Panc1 (cell line): Measurements from ENCODE around the gene HOXB2. TPM values are rescaled to one million over a fixed set of nuclear protein-coding genes. Genes with fewer than 3 reads are reported as not detected.

Experiments used
- ATAC-seq: fragments of 200-7000 bp; cut with Tn5 transposase; 2 replicates; pipeline ENCODE4 v1.9.1; 2020; ENCODE audit warnings: mild to moderate bottlenecking, moderate library complexity
- BruUV-seq: library from RNA; stranded (reverse); fragments of 400-500 nt; replicated peaks from 2 replicates; lab custom pipeline; 2021; lab: Mats Ljungman, UMichigan
- CTCF ChIA-PET: fragments of 300-600 bp; sonication (Branson Sonifier 250); formaldehyde crosslinking; loops from one replicate; lab custom pipeline; 2022; ENCODE audit warnings: antibody characterized with exemption; lab: Charles Lee
- POLR2A ChIA-PET: fragments of 300-600 bp; sonication (Branson Sonifier 250); formaldehyde crosslinking; loops from one replicate; lab custom pipeline; 2022; ENCODE audit warnings: antibody characterized with exemption; lab: Charles Lee
- DNase-seq: peaks from one replicate; pipeline ENCODE4 v3.0.0-alpha.2; 2010; ENCODE audit warnings: low read depth, low spot score
- H3K27ac ChIP-seq: 2 replicates; pipeline ENCODE4 v1.5.1; 2011; ENCODE audit warnings: mild to moderate bottlenecking, low read length, inconsistent platforms
- H3K27me3 ChIP-seq: fragments of 200-500 bp; sonication (Bioruptor generic); 2 replicates; pipeline ENCODE4 v1.6.0; 2014; ENCODE audit warnings: low read length, inconsistent platforms; ENCODE audit not compliant: control insufficient read depth, insufficient read depth
- H3K36me3 ChIP-seq: fragments of 200-500 bp; sonication (Bioruptor generic); 2 replicates; pipeline ENCODE4 v1.5.1; 2014; ENCODE audit warnings: inconsistent platforms, mild to moderate bottlenecking, low read length, moderate library complexity; ENCODE audit not compliant: control insufficient read depth, insufficient read depth
- H3K4me1 ChIP-seq: 2 replicates; pipeline ENCODE4 v1.5.1; 2011; ENCODE audit warnings: inconsistent platforms, mild to moderate bottlenecking, low read length, moderate library complexity; ENCODE audit not compliant: control insufficient read depth, insufficient read depth
- H3K4me3 ChIP-seq, 2 experiments: 2 replicates each; pipeline ENCODE4 v1.5.1; 2011 to 2012; ENCODE audit warnings: low read depth in 2 of 2, low read length in 2 of 2, mild to moderate bottlenecking in 2 of 2, inconsistent platforms in 1 of 2, moderate library complexity in 1 of 2
- H3K9me3 ChIP-seq: fragments of 200-500 bp; sonication (Bioruptor generic); 2 replicates; pipeline ENCODE4 v1.5.1; 2014; ENCODE audit warnings: low read depth, mild to moderate bottlenecking, inconsistent platforms, low read length, moderate library complexity; ENCODE audit not compliant: control insufficient read depth, insufficient read depth
- POLR2AphosphoS5 ChIP-seq: IDR thresholded peaks from 2 replicates; pipeline ENCODE4 v1.6.1; 2012; ENCODE audit warnings: mild to moderate bottlenecking, low read depth, low read length, moderate library complexity
- SIN3A ChIP-seq: IDR thresholded peaks from 2 replicates; pipeline ENCODE4 v1.6.1; 2012; ENCODE audit warnings: low read depth, mild to moderate bottlenecking, low read length, moderate library complexity, borderline replicate concordance; ENCODE audit not compliant: insufficient read depth
- TCF7L2 ChIP-seq: IDR thresholded peaks from 2 replicates; pipeline ENCODE4 v1.6.1; 2011; ENCODE audit warnings: mild to moderate bottlenecking, low read depth, low read length, inconsistent platforms
- in situ Hi-C: cut with HindIII; loops from 2 replicates; pipeline ENCODE4 v1.10.0; 2016; ENCODE audit warnings: low sequenced_read_pairs, low pct_unique_long_range_greater_than_20kb
- intact Hi-C: fragments of 100-400 bp; cut with micrococcal nuclease; formaldehyde crosslinking; loops from one replicate; pipeline ENCODE4 v1.10.0; 2022; ENCODE audit not compliant: unreplicated experiment
- total RNA-seq: library from RNA; stranded (reverse); gene quantifications from one replicate; pipeline ENCODE4 v1.2.1, GENCODE V29; 2021; ENCODE audit not compliant: unreplicated experiment
- TF ChIP-seq, protein P1 (sequence below): fragments of 450-650 bp; IDR thresholded peaks from 2 replicates; pipeline ENCODE4 v1.5.1; 2017; ENCODE audit warnings: mild to moderate bottlenecking
- TF ChIP-seq, protein P2 (sequence below), 2 experiments: IDR thresholded peaks; 2 replicates each; pipeline ENCODE4 v1.6.1; 2011 to 2012; ENCODE audit warnings: low read depth in 2 of 2, control low read depth in 1 of 2, low read length in 1 of 2, mild to moderate bottlenecking in 1 of 2, moderate library complexity in 1 of 2; ENCODE audit not compliant: insufficient read depth in 1 of 2

HOXB2 gene
- total RNA-seq, 1 experiment from 2014 or later, result 70.1 TPM

DNA sequence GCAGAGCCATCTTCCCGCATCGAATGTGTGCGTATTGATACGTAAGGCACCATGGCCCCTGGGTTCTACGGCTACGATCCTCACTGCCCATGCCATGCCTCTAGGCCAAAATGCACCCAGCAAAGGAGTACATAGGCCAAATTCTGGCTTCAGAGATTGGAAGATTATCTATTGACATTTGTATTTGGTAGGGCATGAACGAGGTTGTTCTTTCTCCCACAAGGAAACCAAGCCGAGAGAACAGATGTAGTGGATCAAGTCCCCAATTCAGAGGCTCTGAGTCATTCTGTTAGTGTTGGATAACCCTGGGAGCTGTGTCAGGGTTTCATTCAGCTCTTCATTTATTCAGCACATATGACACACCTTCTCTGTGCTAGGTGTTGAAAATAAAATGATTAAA, 50.6 kb downstream of the HOXB2 start:
- POLR2A ChIA-PET, result interaction anchor here (0.6 kb wide), 1 partner anchor 123 kb away, joined by 6 read pairs; no protein-coding TSS in a partner anchor
- no peaks in the 10 kb centered on the region for H3K27me3 ChIP-seq
- BruUV-seq, result no TSS peak

More for the DNA sequence above, 50.6 kb downstream of the HOXB2 start:
- peak overlapping the region; percentile 23 for H3K27ac ChIP-seq
- intact Hi-C loops (loop anchor here (5.0 kb wide), 1 partner anchor 48 kb away; no protein-coding TSS in a partner anchor), in situ Hi-C loops (no loop called here)
- TF ChIP-seq SIN3A (no peak), POLR2AphosphoS5 (no peak), TCF7L2 (no peak)
- TF ChIP-seq, protein P1, sequence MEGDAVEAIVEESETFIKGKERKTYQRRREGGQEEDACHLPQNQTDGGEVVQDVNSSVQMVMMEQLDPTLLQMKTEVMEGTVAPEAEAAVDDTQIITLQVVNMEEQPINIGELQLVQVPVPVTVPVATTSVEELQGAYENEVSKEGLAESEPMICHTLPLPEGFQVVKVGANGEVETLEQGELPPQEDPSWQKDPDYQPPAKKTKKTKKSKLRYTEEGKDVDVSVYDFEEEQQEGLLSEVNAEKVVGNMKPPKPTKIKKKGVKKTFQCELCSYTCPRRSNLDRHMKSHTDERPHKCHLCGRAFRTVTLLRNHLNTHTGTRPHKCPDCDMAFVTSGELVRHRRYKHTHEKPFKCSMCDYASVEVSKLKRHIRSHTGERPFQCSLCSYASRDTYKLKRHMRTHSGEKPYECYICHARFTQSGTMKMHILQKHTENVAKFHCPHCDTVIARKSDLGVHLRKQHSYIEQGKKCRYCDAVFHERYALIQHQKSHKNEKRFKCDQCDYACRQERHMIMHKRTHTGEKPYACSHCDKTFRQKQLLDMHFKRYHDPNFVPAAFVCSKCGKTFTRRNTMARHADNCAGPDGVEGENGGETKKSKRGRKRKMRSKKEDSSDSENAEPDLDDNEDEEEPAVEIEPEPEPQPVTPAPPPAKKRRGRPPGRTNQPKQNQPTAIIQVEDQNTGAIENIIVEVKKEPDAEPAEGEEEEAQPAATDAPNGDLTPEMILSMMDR, result no peak
- TF ChIP-seq, protein P2, sequence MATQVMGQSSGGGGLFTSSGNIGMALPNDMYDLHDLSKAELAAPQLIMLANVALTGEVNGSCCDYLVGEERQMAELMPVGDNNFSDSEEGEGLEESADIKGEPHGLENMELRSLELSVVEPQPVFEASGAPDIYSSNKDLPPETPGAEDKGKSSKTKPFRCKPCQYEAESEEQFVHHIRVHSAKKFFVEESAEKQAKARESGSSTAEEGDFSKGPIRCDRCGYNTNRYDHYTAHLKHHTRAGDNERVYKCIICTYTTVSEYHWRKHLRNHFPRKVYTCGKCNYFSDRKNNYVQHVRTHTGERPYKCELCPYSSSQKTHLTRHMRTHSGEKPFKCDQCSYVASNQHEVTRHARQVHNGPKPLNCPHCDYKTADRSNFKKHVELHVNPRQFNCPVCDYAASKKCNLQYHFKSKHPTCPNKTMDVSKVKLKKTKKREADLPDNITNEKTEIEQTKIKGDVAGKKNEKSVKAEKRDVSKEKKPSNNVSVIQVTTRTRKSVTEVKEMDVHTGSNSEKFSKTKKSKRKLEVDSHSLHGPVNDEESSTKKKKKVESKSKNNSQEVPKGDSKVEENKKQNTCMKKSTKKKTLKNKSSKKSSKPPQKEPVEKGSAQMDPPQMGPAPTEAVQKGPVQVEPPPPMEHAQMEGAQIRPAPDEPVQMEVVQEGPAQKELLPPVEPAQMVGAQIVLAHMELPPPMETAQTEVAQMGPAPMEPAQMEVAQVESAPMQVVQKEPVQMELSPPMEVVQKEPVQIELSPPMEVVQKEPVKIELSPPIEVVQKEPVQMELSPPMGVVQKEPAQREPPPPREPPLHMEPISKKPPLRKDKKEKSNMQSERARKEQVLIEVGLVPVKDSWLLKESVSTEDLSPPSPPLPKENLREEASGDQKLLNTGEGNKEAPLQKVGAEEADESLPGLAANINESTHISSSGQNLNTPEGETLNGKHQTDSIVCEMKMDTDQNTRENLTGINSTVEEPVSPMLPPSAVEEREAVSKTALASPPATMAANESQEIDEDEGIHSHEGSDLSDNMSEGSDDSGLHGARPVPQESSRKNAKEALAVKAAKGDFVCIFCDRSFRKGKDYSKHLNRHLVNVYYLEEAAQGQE (IDR thresholded peaks at IDR 0.05; ENCODE audit: insufficient read depth in 1 of 2, low read depth in 2 of 2, low read length in 1 of 2), result no peak
- H3K36me3 ChIP-seq, result no peaks in the 10 kb centered on the region
- DNase-seq (no peak), ATAC-seq (peak; percentile 74)
- H3K4me3 ChIP-seq, result no peak overlapping the region
- H3K4me1 ChIP-seq, result peaks cover 38% of the 10 kb centered on the region
- no peaks in the 10 kb centered on the region for H3K9me3 ChIP-seq
- CTCF ChIA-PET, result interaction anchor here (0.5 kb wide), 1 partner anchor 53 kb away, joined by 15 read pairs; no protein-coding TSS in a partner anchor

Other genes starting within 250 kb of the HOXB2 start
- gene SKAP1, start 114.9 kb downstream of the HOXB2 start, total RNA-seq, result 0.90 TPM
- gene HOXB1, start 14.1 kb downstream of the HOXB2 start, total RNA-seq, result not detected
- gene HOXB4, start 33.2 kb upstream of the HOXB2 start, total RNA-seq, result 27.9 TPM
- 127 TPM for gene HOXB3, start 45.1 kb upstream of the HOXB2 start, total RNA-seq
- gene HOXB5, start 48.7 kb upstream of the HOXB2 start, total RNA-seq, result 67.2 TPM
- gene HOXB6, start 59.9 kb upstream of the HOXB2 start, total RNA-seq, result 196 TPM
- 44.0 TPM for gene HOXB7, start 65.9 kb upstream of the HOXB2 start, total RNA-seq
- gene HOXB8, start 70.2 kb upstream of the HOXB2 start, total RNA-seq, result 45.9 TPM
- gene HOXB9, start 81.2 kb upstream of the HOXB2 start, total RNA-seq, result 65.9 TPM
- not detected for gene PRAC1, start 177.4 kb upstream of the HOXB2 start, total RNA-seq
- not detected for gene PRAC2, start 178.1 kb upstream of the HOXB2 start, total RNA-seq
- gene HOXB13, start 183.6 kb upstream of the HOXB2 start, total RNA-seq, result 8.1 TPM